ENCODE data around the gene MBD3L5.
"Not testable (repeated sequence)": the region's sequence is repeated elsewhere in the genome, so short reads cannot be mapped to it uniquely, and the experiment has no call there.

The MBD3L5 gene

DNA sequence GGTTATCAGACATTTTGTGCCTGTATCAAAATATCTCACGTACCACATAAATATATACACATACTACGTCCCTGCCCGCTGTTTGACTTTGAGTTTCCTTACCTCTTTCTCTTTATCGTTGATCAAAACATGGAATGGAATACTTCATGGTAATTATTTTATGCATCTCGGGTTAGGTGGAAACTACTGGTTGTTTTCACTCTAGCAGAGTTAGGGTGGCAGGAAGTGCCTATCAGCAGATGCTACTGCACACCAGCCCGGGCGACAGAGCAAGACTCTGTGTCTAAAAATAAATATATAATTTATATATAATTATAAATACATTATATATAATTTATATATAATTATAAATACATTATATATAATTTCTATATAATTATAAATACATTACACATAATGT is 22.5 kb downstream of the MBD3L5 start:
- DNase-seq (ENCODE audit: low read depth in 2 of 2): not testable (repeated sequence)

DNA sequence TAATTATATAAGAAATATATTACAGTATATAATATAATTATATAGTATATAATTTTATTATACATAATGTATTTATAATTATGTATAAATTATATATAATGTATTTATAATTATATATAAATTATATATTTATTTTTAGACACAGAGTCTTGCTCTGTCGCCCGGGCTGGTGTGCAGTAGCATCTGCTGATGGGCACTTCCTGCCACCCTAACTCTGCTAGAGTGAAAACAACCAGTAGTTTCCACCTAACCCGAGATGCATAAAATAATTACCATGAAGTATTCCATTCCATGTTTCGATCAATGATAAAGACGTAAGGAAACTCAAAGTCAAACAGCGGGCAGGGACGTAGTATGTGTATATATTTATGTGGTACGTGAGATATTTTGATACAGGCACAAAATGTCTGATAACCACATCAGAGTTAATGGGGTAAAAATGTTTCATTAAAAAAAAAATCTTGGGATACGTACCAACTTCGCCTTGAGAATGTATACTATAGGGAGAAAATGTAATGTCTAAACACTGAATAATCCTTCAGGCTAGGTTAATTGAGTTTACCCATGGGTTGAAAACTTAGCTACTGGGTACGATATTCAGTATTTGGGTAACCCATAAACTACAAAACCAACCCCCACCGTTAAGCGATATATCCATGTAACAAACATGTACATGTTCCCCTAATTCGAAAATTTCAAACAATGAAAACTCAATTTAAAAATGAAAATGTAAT is 24.4 kb downstream of the MBD3L5 start:
- DNase-seq (ENCODE audit: low read depth in 2 of 2): not testable (repeated sequence)

DNA sequence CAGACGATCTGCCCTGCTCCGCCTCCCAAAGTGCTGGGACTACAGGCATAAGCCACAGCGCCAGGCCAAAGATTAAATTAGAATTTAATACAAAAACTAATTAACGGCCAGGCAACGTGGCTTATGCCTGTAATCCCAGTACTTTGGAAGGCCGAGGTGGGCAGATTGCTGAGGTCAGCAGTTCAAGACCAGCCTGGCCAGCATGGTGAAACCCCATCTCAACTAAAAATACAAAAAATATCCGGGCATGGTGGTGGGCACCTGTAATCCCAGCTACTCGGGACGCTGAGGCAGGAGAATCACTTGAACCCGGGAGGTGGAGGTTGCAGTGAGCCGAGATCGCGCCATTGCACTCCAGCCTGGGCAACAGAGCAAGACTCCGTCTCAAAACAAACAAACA is 25.3 kb downstream of the MBD3L5 start:
- not testable (repeated sequence) for DNase-seq (ENCODE audit: low read depth in 2 of 2)

DNA sequence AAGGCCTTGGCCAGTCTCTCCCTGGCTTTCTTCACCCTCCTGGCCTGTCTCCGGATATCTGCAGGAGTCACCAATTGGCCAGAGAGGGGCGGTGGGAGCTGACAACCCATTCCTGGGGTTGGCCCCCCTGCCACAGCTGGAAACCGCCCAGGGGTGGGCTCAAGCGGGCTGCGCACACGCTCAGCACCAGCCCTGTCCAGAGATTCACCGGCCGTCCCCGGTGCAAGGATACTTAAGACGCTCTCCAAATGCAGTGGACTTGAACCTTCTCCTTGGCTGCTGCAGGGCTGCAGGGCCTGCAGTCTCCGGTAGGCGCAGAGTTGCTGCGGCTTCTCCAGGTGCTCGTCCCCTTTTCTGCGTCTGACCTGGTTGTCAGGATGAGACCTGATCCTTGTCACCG is 26.0 kb downstream of the MBD3L5 start:
- DNase-seq (ENCODE audit: low read depth in 2 of 2): not testable (repeated sequence)

DNA sequence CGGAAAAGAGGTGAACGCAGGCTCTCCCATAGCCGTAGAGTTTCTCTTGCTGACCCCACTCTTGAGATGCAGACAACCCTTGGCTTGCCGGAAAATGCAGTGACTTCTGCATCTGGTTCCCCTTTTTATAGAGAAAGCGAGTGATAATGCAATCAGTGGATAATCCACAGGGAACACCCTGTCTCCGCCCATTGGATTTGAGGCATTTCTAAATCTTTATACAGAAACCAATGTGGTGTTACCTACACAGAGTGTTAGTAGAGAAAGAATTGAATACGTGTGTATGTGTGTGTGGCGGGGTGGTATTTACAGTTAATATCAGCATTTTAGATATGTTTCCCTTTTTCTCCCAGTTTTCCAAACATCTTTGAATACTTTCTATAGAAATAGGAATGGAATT is 28.2 kb downstream of the MBD3L5 start, which contains the start of gene MBD3L3:
Gene MBD3L3 (minus strand): TSS at position 101 of the 400 bp plus-strand sequence. CDS start 71 bp downstream, at position 30.
- DNase-seq (ENCODE audit: low read depth in 2 of 2): not testable (repeated sequence)

DNA sequence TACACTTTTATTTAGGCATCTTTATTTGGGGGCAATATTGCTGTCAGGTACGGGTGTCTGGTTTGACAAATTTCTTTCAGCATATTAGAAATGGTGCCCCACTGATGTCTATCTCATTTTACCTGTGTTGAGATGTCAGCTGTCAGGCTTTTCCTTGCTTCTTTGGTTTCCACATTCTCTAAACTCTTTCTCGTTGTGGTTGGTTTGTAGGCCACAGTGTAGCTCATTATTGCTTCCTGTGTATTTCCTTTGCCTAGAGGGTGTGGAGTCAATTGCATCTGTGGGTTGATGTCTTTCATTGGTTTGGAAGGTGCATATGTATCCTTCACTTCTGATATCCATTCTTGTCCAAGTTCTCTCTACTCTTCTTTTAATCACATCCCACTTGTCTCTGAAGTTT is 29.6 kb downstream of the MBD3L5 start:
- not testable (repeated sequence) for DNase-seq (ENCODE audit: low read depth in 2 of 2)

DNA sequence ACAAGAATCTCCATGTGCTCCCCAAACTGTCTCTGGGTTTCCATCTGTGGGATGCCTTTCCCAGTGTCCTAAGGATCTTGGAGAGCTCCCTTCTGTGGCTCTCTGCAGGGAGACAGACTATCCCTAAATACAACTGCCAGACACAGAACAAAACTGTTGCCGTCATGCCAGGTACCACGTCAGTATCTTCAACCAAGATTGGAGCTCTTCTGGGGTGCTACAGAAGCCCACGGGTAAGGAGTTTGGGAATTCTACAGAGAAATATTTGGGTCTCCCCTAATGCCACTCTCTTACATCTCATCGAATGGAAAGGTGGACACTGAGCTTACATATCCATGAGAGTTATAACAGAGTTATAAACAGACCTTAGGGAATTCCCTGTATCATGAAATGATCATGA is 33.0 kb downstream of the MBD3L5 start:
- DNase-seq (ENCODE audit: low read depth in 2 of 2): no peak

- no peak for DNase-seq (ENCODE audit: low read depth in 2 of 2)
Observed at GRCh38 chr19:7063764-7064418, 33.5 kb downstream of the MBD3L5 start.

GRCh38 chr19:7067122-7067521 is 36.7 kb downstream of the MBD3L5 start:
- not testable (repeated sequence) for DNase-seq (ENCODE audit: low read depth in 2 of 2)

DNA sequence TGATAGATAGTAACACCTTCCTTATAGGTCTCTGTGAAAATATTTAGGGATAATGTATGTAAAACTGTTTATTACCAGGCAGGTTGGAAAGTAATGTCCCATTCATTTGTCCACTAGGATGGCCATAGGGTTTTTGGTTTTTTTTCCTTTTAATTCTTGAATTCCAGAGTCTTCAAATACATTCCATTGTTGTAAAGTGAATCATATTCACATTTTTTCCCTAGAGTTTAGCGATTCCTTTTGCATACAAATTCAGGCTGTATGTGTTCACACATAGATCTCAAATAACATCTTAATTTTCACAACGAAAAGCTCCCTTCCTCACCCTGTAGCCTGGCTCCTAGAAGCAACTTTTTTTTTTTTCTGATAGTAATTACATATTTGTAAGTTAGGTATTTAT is 37.3 kb downstream of the MBD3L5 start:
- no peak for DNase-seq (ENCODE audit: low read depth in 2 of 2)

DNA sequence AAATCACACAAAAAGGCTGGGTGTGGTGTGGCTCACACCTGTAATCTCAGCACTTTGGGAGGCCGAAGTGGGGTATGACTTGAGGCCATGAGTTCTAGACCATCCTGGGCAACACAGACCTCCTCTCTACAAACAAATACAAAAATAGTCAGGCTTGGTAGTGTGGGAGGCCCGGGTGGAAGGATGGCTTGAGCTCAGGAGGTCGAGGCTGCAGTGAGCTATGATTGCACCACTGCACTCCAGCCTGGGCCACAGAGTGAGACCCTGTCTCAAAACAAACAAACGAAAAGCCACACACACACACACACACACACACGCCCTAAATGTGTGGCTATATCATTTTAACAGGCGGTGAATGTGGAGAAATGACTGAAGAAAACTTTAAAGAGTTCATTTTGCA is 38.2 kb downstream of the MBD3L5 start:
- DNase-seq (ENCODE audit: low read depth in 2 of 2): no peak

DNA sequence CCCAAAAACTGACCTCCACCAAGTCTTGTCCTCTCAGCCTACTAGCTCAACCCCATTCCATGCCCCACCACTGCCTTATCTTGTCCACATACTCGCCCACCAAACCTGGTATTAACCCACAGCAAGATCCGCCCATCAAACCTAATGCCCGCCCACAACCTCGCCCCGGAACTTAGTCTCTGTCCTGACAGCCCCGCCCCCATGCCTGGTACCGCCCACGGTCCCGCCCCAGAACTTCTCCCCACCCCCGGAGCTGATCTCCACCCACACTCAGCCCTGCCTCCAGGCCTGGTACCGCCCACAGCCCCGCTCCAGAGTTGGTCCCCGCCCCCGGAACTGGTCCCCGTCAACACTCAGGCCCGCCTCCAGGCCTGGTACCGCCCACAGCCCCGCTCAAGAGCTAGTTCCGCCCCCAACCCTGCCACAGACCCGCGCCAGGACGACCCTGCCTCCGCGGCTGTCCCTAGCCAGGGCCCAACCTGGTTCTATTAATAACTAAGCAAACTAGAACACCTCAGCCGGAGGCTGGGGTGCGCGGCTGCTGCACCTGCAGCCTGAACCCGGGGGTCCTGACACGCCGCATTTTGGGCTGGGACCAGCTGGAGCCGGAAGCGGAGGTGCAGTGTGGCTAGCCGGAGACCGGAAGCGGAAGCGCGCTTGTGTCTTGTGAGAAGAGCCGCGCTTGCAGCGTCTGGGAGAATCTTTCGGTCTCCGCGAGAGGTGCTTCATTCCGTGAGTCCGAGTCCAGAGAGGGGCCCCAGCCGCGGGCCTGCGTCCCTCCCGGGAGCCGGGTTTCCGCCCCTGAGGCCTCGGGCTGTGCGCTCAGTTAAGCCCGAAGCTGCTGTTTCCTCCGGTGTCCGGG is 38.9 kb downstream of the MBD3L5 start, which contains the start of gene ZNF557:
Gene ZNF557 (plus strand): TSS at position 662 of the 862 bp plus-strand sequence. CDS start 5,372 bp downstream, outside the sequence.
- DNase-seq (ENCODE audit: low read depth in 2 of 2): peak; percentile 87 to 90

- DNase-seq (ENCODE audit: low read depth in 2 of 2): no peak
Observed at GRCh38 chr19:7069904-7070226, 39.5 kb downstream of the MBD3L5 start.

DNA sequence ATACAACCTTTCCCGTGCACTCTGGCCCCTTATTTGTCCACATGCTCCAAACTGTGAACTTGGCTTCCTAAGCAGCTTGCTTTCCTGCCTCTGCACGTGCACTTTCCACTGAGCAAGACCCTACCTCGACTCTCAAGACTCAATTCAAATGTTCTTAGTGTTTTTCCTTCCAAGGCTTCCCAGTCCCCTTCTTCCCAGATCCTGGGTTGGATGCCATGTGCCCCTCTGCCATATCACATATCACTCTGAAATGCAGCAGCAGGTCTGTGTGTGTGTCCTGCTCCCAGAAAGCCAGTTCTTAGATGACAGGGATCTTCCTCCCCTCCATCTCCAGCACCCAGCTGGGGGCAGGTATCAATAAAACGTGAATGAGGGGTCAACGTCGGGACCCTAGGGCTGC is 42.2 kb downstream of the MBD3L5 start:
- no peak for DNase-seq (ENCODE audit: low read depth in 2 of 2)

DNA sequence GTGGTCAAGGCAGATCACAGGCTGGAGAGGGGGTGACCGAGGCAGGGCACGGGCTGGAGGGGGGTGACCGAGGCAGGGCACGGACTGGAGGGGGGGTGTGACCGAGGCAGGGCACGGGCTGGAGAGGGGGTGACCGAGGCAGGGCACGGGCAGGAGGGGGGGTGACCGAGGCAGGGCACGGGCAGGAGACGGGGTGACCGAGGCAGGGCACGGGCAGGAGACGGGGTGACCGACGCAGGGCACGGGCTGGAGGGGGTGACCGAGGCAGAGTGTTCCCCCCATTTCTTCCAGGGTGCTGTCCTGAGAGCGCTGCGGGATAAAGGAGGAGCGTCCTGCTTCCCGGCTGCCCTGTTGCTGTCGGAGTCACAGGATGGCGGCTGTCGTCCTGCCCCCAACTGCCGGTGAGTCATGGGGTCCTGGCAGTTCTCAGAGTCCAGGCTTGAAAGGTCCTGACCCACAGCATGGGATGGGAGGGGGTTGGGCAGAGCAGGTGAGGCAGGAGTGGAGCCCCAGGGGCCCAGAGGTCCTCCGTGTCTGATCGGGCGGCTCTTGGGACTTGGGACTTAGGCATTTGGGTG is 44.4 kb downstream of the MBD3L5 start:
- no peak for DNase-seq (ENCODE audit: low read depth in 2 of 2)

GRCh38 chr19:7076151-7076550 is 45.8 kb downstream of the MBD3L5 start:
- DNase-seq (ENCODE audit: low read depth in 2 of 2): no peak

DNA sequence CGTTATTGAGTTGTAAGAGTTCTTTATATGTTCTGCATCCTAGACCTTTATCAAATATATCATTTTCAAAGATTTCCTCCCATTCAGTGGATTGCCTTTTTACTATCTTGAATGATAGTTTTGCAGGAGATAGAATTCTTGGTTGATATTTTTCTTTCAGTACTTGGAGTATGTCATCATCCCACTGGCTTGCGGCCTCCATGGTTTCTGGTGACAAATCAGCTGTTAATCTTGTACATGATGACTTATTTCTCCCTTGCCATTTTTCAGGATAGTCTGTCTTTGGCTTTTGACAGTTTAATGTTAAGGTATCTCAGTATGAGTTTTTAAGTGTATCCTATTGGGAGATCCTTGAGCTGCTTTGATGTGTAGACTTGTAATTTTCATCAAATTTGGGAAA is 47.6 kb downstream of the MBD3L5 start:
- no peak for DNase-seq (ENCODE audit: low read depth in 2 of 2)

Data from fibroblast of skin of left biceps (primary cell).